GM10266 (cell line): ENCODE results near the gene NBPF10.
"Not testable (repeated sequence)": the region's sequence is repeated elsewhere in the genome, so short reads cannot be mapped to it uniquely, and the experiment has no call there.

Experiments used
- DNase-seq: peaks from one replicate; pipeline ENCODE4 v3.0.0; 2012; ENCODE audit errors: extremely low spot score
- CTCF ChIP-seq: IDR thresholded peaks from 2 replicates; pipeline ENCODE4 v1.5.1; 2012; ENCODE audit warnings: mild to moderate bottlenecking, low read depth; ENCODE audit not compliant: control insufficient read depth, insufficient read depth; ENCODE audit errors: missing control alignments

NBPF10 gene, protein sequence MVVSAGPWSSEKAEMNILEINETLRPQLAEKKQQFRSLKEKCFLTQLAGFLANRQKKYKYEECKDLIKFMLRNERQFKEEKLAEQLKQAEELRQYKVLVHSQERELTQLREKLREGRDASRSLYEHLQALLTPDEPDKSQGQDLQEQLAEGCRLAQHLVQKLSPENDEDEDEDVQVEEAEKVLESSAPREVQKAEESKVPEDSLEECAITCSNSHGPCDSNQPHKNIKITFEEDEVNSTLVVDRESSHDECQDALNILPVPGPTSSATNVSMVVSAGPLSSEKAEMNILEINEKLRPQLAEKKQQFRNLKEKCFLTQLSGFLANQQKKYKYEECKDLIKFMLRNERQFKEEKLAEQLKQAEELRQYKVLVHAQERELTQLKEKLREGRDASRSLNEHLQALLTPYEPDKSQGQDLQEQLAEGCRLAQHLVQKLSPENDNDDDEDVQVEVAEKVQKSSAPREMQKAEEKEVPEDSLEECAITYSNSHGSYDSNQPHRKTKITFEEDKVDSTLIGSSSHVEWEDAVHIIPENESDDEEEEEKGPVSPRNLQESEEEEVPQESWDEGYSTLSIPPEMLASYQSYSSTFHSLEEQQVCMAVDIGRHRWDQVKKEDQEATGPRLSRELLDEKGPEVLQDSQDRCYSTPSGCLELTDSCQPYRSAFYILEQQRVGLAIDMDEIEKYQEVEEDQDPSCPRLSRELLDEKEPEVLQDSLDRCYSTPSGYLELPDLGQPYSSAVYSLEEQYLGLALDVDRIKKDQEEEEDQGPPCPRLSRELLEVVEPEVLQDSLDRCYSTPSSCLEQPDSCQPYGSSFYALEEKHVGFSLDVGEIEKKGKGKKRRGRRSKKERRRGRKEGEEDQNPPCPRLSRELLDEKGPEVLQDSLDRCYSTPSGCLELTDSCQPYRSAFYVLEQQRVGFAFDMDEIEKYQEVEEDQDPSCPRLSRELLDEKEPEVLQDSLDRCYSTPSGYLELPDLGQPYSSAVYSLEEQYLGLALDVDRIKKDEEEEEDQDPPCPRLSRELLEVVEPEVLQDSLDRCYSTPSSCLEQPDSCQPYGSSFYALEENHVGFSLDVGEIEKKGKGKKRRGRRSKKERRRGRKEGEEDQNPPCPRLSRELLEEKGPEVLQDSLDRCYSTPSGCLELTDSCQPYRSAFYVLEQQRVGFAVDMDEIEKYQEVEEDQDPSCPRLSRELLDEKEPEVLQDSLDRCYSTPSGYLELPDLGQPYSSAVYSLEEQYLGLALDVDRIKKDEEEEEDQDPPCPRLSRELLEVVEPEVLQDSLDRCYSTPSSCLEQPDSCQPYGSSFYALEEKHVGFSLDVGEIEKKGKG (N-terminal part only)

DNA sequence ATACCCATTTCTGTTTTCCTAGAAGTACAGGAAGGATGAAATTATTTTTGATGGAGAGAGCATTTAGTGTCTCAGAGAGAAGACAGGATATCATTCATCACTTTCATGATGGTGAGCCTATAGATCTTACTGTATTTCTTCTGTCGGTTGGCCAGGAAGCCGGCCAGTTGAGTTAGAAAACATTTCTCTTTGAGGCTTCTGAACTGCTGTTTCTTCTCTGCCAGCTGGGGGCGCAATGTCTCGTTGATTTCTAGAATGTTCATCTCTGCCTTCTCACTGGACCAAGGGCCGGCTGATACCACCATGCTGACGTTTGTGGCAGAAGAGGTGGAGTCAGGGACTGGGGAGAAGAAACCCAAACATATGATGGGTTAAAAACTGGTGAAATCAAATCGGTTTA lies at the start of gene NBPF10:
Gene NBPF10, minus strand, starts transcription at position 340 of the 400 bp plus-strand sequence. Its CDS starts 35 bp downstream, at position 305.
- peak; percentile 14 for TF ChIP-seq CTCF
- DNase-seq: not testable (repeated sequence)

DNA sequence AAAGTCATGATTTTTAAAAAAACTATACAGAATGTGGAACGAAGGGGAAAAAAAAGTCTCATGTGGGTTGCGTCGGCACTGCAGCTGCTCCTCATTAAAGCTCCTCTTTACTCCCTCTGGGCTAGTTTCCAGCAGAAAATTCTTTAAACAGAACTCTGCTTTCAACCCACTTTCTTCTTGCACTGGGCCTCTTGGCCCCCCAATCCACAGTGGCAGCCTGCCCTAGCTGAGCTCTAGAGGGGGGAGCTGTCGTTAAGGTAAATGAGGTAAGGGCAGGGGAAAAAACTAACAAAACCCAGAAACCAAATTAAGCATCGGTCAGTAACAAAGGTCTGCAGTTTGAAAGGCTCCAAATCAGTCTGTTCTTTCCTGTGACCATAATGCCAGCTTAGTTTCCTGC lies 29.9 kb upstream of the NBPF10 start:
- DNase-seq: not testable (repeated sequence)

DNA sequence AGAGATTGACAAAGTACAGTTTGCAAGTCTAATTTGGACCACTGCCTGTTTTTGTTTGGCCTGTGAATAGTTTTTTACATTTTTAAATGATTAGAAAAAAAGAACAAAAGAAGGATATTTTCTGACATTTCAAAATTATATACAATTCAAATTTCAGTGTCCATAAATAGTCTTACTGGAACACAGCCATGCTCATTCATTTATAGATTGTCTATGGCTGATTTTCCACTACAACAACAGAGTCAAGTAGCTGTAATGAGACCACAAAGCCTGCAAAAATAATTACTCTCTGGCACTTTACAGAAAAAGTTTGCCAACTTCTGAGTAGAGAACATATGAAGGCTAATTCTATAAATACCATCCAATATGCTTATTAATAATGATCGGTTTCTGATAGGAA lies 23.1 kb upstream of the NBPF10 start:
- not testable (repeated sequence) for DNase-seq

DNA sequence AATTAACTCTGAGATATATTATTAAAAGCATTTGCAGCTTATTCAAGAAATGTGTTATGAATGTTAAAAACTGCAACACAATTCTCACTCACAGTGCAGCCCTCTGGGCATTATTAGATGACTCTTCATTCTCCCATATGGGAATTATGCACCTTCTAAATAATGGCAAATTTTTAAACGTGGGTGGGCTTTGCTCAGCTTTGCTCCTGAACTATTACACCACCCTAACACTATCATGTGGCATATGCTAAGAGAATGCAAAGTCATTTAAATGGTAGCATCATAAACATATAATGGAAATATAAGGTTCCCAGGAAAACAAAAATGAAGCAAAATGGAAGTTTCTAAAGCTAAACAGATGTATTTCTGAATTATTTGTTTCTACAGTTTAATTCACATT lies 22.7 kb upstream of the NBPF10 start:
- DNase-seq: not testable (repeated sequence)
